OCI-LY3 (cell line): ENCODE measurements around the gene PHLPP2.

Experiments used
- EZH2phosphoT487 ChIP-seq: fragments of 200-600 bp; shearing (Covaris generic); IDR thresholded peaks from 2 replicates; pipeline ENCODE4 v1.6.1; 2018; ENCODE audit warnings: antibody characterized with exemption, mixed run types, low read depth
- TF ChIP-seq, protein P1 (sequence below): fragments of 200-600, 300-600 bp; sonication (generic); IDR thresholded peaks from 2 replicates; pipeline ENCODE4 v1.5.1; 2014; ENCODE audit warnings: antibody characterized with exemption, low read length, low read depth

DNA sequence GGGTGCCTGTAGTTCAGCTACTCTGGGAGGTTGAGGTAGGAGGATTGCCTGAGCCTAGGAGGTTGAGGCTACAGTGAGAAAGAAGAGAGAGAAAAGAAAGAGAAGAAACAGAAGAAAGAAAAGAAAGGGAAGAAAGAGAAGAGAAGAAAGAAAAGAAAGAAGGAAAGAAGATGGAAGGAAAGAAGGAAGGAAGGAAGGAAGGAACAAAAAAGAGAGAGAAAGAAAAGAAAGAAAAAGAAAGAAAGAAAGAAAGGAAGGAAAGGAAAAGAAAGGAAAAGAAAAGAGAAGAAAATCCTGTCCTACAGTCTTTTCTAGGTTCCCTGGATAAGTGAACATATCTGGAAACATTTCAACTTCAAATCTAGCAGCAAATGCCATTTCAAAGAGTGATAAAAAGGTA lies 29.6 kb upstream of the PHLPP2 start:
- TF ChIP-seq, protein P1, sequence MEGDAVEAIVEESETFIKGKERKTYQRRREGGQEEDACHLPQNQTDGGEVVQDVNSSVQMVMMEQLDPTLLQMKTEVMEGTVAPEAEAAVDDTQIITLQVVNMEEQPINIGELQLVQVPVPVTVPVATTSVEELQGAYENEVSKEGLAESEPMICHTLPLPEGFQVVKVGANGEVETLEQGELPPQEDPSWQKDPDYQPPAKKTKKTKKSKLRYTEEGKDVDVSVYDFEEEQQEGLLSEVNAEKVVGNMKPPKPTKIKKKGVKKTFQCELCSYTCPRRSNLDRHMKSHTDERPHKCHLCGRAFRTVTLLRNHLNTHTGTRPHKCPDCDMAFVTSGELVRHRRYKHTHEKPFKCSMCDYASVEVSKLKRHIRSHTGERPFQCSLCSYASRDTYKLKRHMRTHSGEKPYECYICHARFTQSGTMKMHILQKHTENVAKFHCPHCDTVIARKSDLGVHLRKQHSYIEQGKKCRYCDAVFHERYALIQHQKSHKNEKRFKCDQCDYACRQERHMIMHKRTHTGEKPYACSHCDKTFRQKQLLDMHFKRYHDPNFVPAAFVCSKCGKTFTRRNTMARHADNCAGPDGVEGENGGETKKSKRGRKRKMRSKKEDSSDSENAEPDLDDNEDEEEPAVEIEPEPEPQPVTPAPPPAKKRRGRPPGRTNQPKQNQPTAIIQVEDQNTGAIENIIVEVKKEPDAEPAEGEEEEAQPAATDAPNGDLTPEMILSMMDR, result no peak
- TF ChIP-seq EZH2phosphoT487, result no peak
